Measurements from ENCODE around the gene MAGI1.

- TF ChIP-seq CTCF (conservative IDR thresholded peaks at IDR 0.05 in 1 of 2, IDR thresholded peaks at IDR 0.05 in 1 of 2; ENCODE audit: low read depth in 1 of 2, low read length in 2 of 2): no peak
- no peak for TF ChIP-seq EZH2 (IDR thresholded peaks at IDR 0.05; ENCODE audit: low read length, missing control alignments)
Observed at GRCh38 chr3:65857327-65857726, 181.4 kb downstream of the MAGI1 start.
